WERI-Rb-1 (cell line): ENCODE measurements around the gene CLEC16A.

Experiments used
- DNase-seq: peaks from one replicate; pipeline ENCODE4 v3.0.0-alpha.2; 2020
- H3K27ac ChIP-seq: fragments of 250-450 bp; sonication (Bioruptor Pico); 2 replicates; pipeline ENCODE4 v1.5.1; 2020; ENCODE audit warnings: mild to moderate bottlenecking, moderate library complexity
- H3K27me3 ChIP-seq: fragments of 250-450 bp; sonication (Bioruptor Pico); 2 replicates; pipeline ENCODE4 v1.5.1; 2021; ENCODE audit warnings: mild to moderate bottlenecking, low read depth, moderate library complexity; ENCODE audit not compliant: insufficient read depth, severe bottlenecking
- H3K36me3 ChIP-seq: fragments of 250-450 bp; sonication (Bioruptor Pico); 2 replicates; pipeline ENCODE4 v1.5.1; 2020; ENCODE audit warnings: mild to moderate bottlenecking, moderate library complexity
- H3K4me3 ChIP-seq: 2 replicates; pipeline ENCODE4 v1.5.1; 2011; ENCODE audit warnings: low read depth, mild to moderate bottlenecking, control low read depth, low read length
- H3K9me3 ChIP-seq: fragments of 250-450 bp; sonication (Bioruptor Pico); 2 replicates; pipeline ENCODE4 v1.5.1; 2021; ENCODE audit warnings: mild to moderate bottlenecking, moderate library complexity; ENCODE audit not compliant: severe bottlenecking
- CTCF ChIP-seq: IDR thresholded peaks from 2 replicates; pipeline ENCODE4 v1.5.1; 2011; ENCODE audit warnings: low read depth, mild to moderate bottlenecking, control low read depth, inconsistent platforms, low read length

The CLEC16A gene

GRCh38 chr16:11180489-11180888 lies 236.1 kb downstream of the CLEC16A start:
- H3K4me3 ChIP-seq: no peak overlapping the region
- H3K9me3 ChIP-seq: no peaks in the 10 kb centered on the region
- no peak overlapping the region for H3K27ac ChIP-seq
- peaks cover 7% of the 10 kb centered on the region; the same call in 1 of the 2 replicates for H3K36me3 ChIP-seq
- no peak for DNase-seq
- H3K27me3 ChIP-seq: no peaks in the 10 kb centered on the region
- no peak for TF ChIP-seq CTCF

- DNase-seq: no peak
- Histone ChIP-seq H3K27me3 (no peaks in the 10 kb centered on the region), H3K27ac (no peak overlapping the region), H3K9me3 (no peaks in the 10 kb centered on the region), H3K36me3 (peaks cover 7% of the 10 kb centered on the region; the same call in 1 of the 2 replicates), H3K4me3 (no peak overlapping the region)
- no peak for TF ChIP-seq CTCF
Measured at GRCh38 chr16:11181242-11181898, 237.0 kb downstream of the CLEC16A start.

GRCh38 chr16:11181899-11182279 lies 237.5 kb downstream of the CLEC16A start:
- Histone ChIP-seq H3K27me3 (no peaks in the 10 kb centered on the region), H3K36me3 (peaks cover 7% of the 10 kb centered on the region; the same call in 1 of the 2 replicates), H3K27ac (no peak overlapping the region), H3K4me3 (no peak overlapping the region), H3K9me3 (no peaks in the 10 kb centered on the region)
- TF ChIP-seq CTCF: no peak
- no peak for DNase-seq

- Histone ChIP-seq H3K4me3 (no peak overlapping the region), H3K27ac (no peak overlapping the region), H3K9me3 (no peaks in the 10 kb centered on the region), H3K36me3 (peaks cover 7% of the 10 kb centered on the region; the same call in 1 of the 2 replicates), H3K27me3 (no peaks in the 10 kb centered on the region)
- no peak for TF ChIP-seq CTCF
- DNase-seq: no peak
Measured at GRCh38 chr16:11182411-11182810, 238.0 kb downstream of the CLEC16A start.

GRCh38 chr16:11183035-11183812 lies 238.9 kb downstream of the CLEC16A start:
- TF ChIP-seq CTCF: no peak
- H3K27ac ChIP-seq: no peak overlapping the region
- no peaks in the 10 kb centered on the region for H3K27me3 ChIP-seq
- no peak overlapping the region for H3K4me3 ChIP-seq
- DNase-seq: no peak
- peaks cover 7% of the 10 kb centered on the region; the same call in 1 of the 2 replicates for H3K36me3 ChIP-seq
- no peaks in the 10 kb centered on the region for H3K9me3 ChIP-seq
